HL-60 (cell line): Measurements from ENCODE around the gene TMEM198.

ENCODE experiments used
- DNase-seq, 2 experiments: peaks; one replicate each; pipeline ENCODE4 v3.0.0-alpha.2; 2010 to 2020; ENCODE audit warnings: low read depth in 1 of 2, low spot score in 1 of 2
- H3K27ac ChIP-seq: fragments of 250-450 bp; sonication (Bioruptor Pico); replicated peaks from 2 replicates; pipeline ENCODE4 v1.5.1; 2020; ENCODE audit warnings: mild to moderate bottlenecking, moderate library complexity
- H3K27me3 ChIP-seq: fragments of 250-450 bp; sonication (Bioruptor Pico); 2 replicates; pipeline ENCODE4 v1.5.1; 2021; ENCODE audit warnings: mild to moderate bottlenecking, moderate library complexity; ENCODE audit not compliant: insufficient read depth, poor library complexity, severe bottlenecking
- H3K4me3 ChIP-seq: replicated peaks from 2 replicates; pipeline ENCODE4 v1.5.1; 2011; ENCODE audit warnings: mild to moderate bottlenecking, control low read depth, low read length; ENCODE audit not compliant: insufficient read depth
- CTCF ChIP-seq: IDR thresholded peaks from one replicate; pipeline ENCODE4 v1.5.1; 2011; ENCODE audit warnings: low read length, control low read depth, inconsistent platforms; ENCODE audit not compliant: insufficient read depth
- GABPA ChIP-seq: IDR thresholded peaks from 2 replicates; pipeline ENCODE4 v1.6.1; 2012; ENCODE audit warnings: low read depth
- POLR2AphosphoS5 ChIP-seq: IDR thresholded peaks from 2 replicates; pipeline ENCODE4 v1.6.1; 2012; ENCODE audit warnings: low read depth
- REST ChIP-seq: IDR thresholded peaks from 2 replicates; pipeline ENCODE4 v1.6.1; 2012; ENCODE audit warnings: low read depth; ENCODE audit not compliant: insufficient replicate concordance
- SPI1 ChIP-seq: IDR thresholded peaks from 2 replicates; pipeline ENCODE4 v1.6.1; 2012; ENCODE audit warnings: low read depth, mild to moderate bottlenecking, borderline replicate concordance
- microRNA-seq: library from miRNA; unstranded; fragments of <30 nt; microRNA quantifications from one replicate; pipeline ENCODE4, GENCODE V29; 2018

Gene TMEM198

GRCh38 chr2:219597552-219598307 is 53.9 kb downstream of the TMEM198 start, which contains the start of gene STK11IP:
TSS of gene STK11IP (plus strand) at chr2:219597857. CDS start at chr2:219598120, 263 bp downstream.
- DNase-seq, result peak; percentile 93 to 98
- TF ChIP-seq CTCF, result no peak
- TF ChIP-seq REST, result peak; percentile 41
- TF ChIP-seq SPI1, result peak; percentile 94
- TF ChIP-seq GABPA, result peak; percentile 94
- TF ChIP-seq POLR2AphosphoS5, result peak; percentile 84

GRCh38 chr2:219598308-219599078 is 54.7 kb downstream of the TMEM198 start:
- no peak for TF ChIP-seq POLR2AphosphoS5
- TF ChIP-seq REST, result no peak
- no peak for TF ChIP-seq SPI1
- TF ChIP-seq GABPA, result no peak
- no peak for TF ChIP-seq CTCF
- Histone ChIP-seq H3K27ac (peak overlapping the region; percentile 84), H3K27me3 (no peaks in the 10 kb centered on the region), H3K4me3 (peak overlapping the region; percentile 85)
- no peak for DNase-seq

More at GRCh38 chr2:219597552-219598307, 53.9 kb downstream of the TMEM198 start, which contains the start of gene STK11IP:
- Histone ChIP-seq H3K27ac (peak within 1 kb of the TSS; percentile 84), H3K27me3 (no peaks in the 10 kb centered on the region), H3K4me3 (peak within 1 kb of the TSS; percentile 85)

Small RNA genes within 50 kb of the gene (microRNA-seq; reads per million reads assigned to microRNA genes)
- gene MIR3132, result 2.1 reads per million
